RPMI7951 (cell line): ENCODE measurements around the gene MAP4K4. TPM values are rescaled to one million over a fixed set of nuclear protein-coding genes. Genes with fewer than 3 reads are reported as not detected.

Experiments used
- DNase-seq: peaks from one replicate; pipeline ENCODE4 v3.0.0-alpha.2; 2012; ENCODE audit warnings: low read depth
- total RNA-seq: library from RNA; depleted of rRNA; stranded (reverse); fragments of >200 nt; shearing (Covaris generic); gene quantifications from 2 replicates; pipeline ENCODE4 v1.2.3, GENCODE V29; 2014; rRNA removed

Gene MAP4K4
- total RNA-seq: 71.3 and 77.5 TPM in 2 replicates

- DNase-seq: peak; percentile 91
Measured at GRCh38 chr2:101697124-101698013, at the start of gene MAP4K4. MAP4K4 (plus strand) TSS chr2:101697707; CDS start chr2:101698081, 374 bp downstream.

GRCh38 chr2:101653469-101653868, 44.0 kb upstream of the MAP4K4 start:
- DNase-seq: no peak

- DNase-seq: no peak
Measured at GRCh38 chr2:101655702-101656422, 41.6 kb upstream of the MAP4K4 start.

GRCh38 chr2:101657787-101658186, 39.7 kb upstream of the MAP4K4 start:
- DNase-seq: no peak

- no peak for DNase-seq
Measured at GRCh38 chr2:101658387-101658786, 39.1 kb upstream of the MAP4K4 start.

GRCh38 chr2:101665312-101665711, 32.2 kb upstream of the MAP4K4 start:
- DNase-seq: no peak

- no peak for DNase-seq
Measured at GRCh38 chr2:101667823-101668222, 29.7 kb upstream of the MAP4K4 start.

- DNase-seq: no peak
Measured at GRCh38 chr2:101672047-101672446, 25.5 kb upstream of the MAP4K4 start.

- DNase-seq: no peak
Measured at GRCh38 chr2:101673920-101674319, 23.6 kb upstream of the MAP4K4 start.

GRCh38 chr2:101675512-101675911, 22.0 kb upstream of the MAP4K4 start:
- DNase-seq: no peak

GRCh38 chr2:101676674-101677073, 20.8 kb upstream of the MAP4K4 start:
- no peak for DNase-seq

GRCh38 chr2:101677658-101678057, 19.8 kb upstream of the MAP4K4 start:
- no peak for DNase-seq

GRCh38 chr2:101678379-101678778, 19.1 kb upstream of the MAP4K4 start:
- DNase-seq: no peak

GRCh38 chr2:101679037-101679726, 18.3 kb upstream of the MAP4K4 start:
- peak; percentile 82 for DNase-seq

GRCh38 chr2:101679801-101680487, 17.6 kb upstream of the MAP4K4 start:
- peak; percentile 39 for DNase-seq

- DNase-seq: no peak
Measured at GRCh38 chr2:101682311-101682710, 15.2 kb upstream of the MAP4K4 start.

- DNase-seq: no peak
Measured at GRCh38 chr2:101684313-101684712, 13.2 kb upstream of the MAP4K4 start.

- no peak for DNase-seq
Measured at GRCh38 chr2:101688261-101688660, 9.2 kb upstream of the MAP4K4 start.

GRCh38 chr2:101689114-101689825, 8.2 kb upstream of the MAP4K4 start:
- no peak for DNase-seq

- no peak for DNase-seq
Measured at GRCh38 chr2:101690547-101691152, 6.9 kb upstream of the MAP4K4 start.

GRCh38 chr2:101692041-101692440, 5.5 kb upstream of the MAP4K4 start:
- no peak for DNase-seq
